ENCODE measurements around the gene CAPN11.

Gene CAPN11

GRCh38 chr6:44217332-44218143, 58.9 kb downstream of the CAPN11 start:
- DNase-seq, result no peak

DNA sequence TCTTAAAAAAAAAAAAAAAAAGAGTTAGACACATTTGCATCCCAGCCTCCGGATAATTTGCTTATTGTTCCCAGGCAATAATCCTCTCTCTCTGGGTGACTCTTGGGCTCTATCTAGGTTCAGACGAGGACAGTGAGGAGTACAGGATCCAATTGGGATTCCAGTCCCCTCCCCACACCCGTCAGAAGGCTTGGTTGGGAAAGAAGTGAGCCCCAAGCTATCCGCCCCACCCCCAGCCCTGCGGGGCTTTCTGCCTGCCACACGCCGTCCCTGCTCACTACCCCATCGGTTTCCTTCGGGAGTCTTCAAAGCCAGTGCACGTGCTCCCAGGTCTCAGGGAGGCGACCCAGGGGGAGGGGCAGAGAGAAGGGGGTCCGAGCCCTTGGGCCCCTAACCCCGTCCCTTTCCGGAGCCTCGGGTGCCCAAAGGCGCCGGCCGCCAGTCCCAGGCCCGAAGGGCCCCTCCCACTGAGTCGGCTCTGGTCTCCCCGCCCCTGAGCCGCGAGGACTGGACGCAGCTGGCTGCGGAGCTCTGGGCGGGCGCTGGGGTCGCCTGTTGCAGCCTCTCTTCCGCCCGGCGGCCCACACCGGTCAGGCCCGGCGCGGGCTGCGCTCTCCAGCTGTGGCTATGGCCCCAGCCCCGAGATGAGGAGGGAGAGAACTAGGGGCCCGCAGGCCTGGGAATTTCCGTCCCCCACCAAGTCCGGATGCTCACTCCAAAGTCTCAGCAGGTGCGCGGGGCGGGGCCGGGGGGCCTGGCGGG, 60.6 kb downstream of the CAPN11 start:
- DNase-seq, result peak in 1 of 2 experiments; percentile 16

DNA sequence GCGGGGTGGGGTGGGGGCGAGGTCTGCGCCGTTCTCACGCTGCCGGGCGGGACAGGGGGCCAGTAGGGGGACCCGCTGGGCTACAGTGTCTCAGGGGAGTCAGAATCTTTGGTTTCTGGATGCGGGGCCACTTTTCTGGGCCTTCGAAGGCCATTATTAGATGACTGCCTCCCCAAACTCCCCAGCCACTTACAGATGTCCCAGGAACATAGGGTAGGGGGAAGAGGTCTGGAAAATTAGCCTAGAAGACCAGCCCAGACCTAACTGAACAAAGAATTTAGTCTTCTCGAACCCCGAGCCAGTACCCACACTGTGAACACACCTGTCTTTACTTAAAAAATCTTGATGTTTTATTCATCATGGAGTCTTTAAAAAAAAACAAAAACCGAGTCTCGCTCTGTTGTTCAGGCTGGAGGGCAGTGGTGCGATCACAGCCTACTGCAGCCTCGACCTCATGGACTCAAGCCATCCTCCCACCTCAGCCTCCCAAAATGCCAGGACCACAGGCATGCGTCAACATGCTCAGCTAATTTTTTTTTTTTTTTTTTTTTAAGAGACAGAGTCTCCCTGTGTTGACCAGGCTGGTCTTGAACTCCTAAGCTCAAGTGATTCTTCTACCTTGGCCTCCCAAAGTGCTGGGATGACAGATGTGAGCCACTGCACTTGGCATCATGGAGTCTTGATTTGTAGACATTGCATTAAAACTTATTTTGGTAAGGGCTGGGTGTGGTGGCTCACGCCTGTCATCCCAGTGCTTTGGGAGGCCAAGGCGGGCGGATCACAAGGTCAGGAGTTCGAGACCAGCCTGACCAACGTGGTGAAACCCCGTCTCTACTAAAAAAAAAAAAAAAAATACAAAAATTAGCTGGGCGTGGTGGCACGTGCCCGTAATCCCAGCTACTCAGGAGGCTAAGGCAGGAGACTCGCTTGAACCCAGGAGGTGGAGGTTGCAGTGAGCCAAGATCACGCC, 61.5 kb downstream of the CAPN11 start:
- DNase-seq, result no peak

DNA sequence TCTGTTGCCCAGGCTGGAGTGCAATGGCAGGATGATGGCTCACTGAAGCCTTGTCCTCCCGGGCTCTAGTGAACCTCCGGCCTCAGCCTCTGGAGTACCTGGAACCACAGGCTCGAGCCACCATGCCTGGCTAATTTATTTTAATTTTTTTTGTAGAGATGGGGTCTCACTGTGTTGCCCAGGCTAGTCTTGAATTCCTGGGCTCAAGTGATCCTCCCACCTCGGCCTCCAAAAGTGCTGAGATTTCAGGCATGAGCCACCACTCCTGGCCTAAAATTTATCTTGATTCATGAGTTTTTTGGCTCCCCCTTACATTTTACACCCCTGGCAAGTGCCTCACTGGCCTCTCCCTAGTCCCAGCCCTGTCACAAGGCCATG, 62.3 kb downstream of the CAPN11 start:
- DNase-seq, result no peak

GRCh38 chr6:44221291-44221960, 62.8 kb downstream of the CAPN11 start:
- DNase-seq, result peak; percentile 58 to 59

DNA sequence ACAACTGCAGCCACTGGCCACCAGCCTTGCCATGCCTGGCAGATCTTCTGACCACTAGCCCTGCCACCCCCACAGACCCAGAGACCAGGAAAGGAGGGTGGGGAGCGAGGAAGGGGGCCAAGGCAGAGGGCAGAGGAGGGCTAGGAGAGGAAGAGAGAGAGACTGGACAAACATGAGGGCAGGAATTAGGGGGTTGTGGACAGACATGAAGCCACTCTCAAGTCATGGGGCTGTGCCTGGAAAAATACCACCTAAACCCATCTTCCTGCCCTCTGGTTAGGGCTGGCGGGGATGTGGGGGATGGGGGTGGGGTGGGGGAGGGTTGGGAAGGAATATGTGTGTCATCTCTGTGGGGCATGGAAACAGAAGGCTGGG, 63.3 kb downstream of the CAPN11 start:
- DNase-seq, result no peak

DNA sequence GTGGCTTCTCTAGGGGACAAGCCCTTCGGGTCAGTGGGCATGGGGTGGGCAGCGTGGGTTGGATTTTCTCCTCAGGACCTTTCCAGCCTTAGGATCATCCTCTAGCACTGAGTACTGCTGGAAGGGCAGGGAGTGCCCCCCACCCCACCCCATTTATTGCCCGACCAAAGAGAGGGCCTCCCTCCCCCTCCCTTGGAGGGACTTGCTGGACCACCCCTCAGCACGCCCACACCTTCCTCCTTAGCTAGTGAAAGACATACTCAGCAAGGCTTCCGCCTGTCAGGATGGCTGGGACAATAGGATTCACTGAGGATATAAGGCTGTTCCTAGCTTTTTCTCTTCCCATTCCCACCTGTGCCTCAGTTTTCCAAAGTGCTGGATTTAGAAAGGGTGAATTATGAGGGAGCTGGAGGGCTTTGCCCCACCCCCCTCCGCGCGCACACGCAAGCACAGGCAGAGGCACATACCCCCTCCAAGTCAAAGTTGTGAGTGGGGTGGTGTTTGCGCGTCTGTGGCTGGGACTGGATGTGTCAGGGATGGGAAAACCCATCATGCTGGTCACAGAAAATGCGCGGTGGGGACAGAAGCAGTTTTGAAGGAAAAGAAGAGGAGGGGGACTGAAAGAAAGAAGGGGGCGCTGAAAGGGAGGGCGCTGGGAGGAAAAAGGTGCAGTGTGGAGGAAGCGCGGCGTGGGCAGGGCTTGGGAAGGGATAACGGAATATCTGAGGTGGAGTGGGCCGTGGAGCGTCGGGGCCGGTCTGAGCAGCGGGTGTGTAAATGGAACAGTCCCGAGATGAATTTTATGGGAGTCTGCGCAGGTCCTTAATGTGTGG, 64.1 kb downstream of the CAPN11 start:
- peak in 1 of 2 experiments; percentile 10 for DNase-seq

- peak; percentile 81 to 88 for DNase-seq
Measured at GRCh38 chr6:44223319-44224028, 64.9 kb downstream of the CAPN11 start, which contains the start of gene SLC29A1. SLC29A1 (plus strand) TSS chr6:44223595; CDS start chr6:44227314, 3,719 bp downstream.

DNA sequence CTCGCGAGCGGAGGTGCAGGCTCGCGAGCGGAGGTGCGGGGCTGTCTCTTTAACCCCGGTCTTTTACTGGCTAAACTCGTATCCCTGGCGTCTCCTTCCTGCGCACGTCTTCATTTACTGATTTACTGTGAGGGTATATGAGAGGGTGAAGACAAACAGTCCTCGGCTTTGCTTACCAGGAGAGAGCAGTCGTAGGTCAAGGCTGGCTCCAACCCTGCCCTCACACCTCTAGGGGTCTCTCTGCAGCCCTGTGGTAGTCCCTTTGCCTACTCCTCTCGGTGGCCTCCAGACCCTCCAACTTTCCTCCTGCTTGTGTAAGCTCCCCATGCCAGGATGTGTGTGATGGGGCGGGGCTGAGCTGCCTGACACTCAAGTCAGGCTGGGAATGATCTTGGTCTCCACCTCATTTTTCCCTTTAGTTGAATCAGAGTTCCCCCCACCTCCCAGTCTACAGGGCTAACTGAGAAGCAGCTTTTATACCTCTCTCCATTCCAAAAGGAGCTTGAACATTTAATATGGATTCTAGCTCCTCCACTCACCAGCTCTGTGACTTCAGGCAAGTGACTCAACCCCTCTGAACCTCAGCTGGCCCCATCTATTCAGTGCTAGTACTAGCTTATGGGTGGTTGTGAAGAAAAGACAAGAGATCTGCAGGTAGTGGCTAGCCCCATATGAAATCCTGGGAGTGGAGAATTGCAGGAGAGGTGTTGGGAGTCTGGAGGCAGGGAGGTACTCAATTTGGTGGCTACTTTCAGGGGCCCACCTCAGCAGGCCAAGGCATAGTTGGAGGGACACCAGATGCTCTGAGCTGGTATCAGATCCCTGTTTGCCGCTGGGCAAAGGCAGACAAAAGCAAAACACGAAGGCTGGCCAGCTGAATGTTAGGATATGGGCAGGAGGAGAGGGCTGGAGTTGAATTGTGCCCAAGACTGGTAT, 65.7 kb downstream of the CAPN11 start:
- DNase-seq, result no peak

DNA sequence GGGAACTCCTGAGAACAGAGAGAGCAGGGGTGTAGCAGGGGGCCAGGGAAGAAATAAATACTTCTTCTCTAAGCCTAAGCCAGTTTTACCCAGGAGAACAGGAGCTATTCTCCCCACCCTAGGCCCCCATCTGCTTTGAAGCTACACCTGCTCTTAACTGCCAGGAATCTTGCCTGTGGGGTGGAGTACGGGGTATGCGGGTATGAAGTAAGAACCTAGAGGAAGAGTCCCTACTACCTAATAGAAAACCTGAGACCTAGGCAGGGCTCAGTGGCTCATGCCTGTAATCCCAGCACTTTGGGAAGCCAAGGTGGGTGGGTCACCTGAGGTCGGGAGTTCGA, 66.3 kb downstream of the CAPN11 start:
- no peak for DNase-seq

DNA sequence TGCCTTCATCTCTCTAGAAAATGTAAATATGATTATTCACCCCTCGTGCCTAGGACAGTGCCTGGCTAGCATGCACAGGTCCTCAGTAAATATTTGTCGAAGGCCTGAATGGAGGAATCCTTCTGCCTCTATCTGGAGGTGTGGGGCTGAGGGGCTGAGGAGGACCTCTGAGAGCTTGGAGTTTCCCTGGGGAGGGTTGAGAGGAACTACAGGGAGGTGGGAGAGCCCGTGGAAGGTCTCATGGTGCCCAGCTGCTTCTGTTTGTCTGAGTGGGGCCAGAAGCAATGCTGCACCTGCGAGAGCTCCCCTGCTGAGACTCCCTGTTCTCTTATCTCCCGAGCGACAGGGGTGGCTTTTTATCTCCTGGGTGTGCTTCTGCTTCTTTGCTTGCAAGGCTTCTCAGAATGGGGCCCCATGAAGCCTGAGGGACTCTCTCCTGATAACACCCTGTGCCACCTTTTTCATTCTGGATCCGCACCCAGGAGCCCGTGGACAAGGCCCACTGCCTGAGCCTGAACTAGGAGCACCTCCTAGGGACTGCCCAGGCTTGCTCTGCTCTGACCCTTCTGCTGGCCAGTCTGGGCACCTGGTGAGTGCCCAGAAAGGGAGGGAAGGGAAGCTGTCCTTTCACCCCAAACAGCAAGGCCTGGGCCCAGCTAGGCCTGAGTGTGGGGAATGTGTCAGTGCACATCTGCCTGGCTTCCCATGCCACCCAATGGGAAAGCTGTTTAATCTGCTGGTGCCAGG, 67.1 kb downstream of the CAPN11 start:
- no peak for DNase-seq

DNA sequence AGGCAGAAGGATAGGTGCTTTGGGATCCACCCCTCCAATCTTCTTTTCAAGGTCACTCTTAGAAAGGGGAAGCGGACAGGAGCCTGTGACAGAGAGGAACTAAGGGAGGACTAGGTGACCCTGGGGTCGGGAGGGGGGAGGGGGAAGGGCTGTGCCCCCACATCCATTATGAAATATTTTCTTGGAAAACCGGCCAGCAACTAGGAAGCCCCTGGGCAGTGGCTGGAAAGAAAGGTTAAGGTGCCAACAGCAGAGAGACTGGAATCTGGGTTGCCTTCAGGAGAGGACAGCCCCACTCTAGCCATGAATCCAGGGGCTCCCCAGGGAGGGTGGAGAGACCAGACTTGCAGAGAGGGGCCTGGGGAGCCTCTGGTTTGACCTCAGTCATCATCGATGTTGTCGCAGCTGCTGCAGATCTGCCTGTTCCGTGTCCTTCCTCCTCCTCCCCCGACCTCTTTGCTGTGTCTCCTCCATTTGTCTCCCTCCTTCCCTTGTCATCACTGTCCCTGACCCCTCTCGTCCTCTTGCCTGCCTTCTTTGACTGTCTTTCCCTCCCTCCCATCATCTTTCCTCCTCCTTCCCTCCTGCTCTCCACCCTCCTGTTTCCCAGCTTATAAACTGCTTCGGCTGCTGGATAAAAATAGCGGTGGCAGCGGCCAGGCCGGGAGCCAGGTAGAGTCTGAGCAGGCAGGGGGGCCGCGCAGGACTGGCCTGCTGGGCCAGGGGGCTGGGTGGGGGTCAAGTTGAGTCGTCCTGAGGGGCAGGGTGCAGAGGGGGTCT, 67.9 kb downstream of the CAPN11 start:
- no peak for DNase-seq

- no peak for DNase-seq
Measured at GRCh38 chr6:44227148-44227793, 68.7 kb downstream of the CAPN11 start.

DNA sequence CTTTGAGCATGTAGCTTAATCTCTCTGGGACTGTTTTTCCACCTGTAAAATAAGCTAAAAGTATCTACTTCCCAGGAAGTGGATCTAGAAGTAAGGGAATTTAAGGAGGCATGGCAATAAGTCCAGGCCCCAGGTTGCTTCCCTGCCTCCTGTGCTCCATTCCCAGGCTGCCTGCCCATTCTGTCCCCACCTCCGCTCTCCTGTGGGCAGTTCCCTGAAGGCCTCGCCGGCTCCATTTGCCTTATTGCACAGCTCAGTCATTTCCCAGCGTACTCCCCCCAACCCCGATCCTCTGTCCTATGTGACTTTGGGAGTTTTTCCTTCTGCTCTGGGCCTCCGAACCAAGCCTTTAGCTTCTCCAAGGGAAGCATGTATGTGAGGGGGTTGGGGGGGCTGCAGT, 69.4 kb downstream of the CAPN11 start:
- DNase-seq, result no peak

GRCh38 chr6:44228433-44228832, 69.8 kb downstream of the CAPN11 start:
- DNase-seq, result no peak

- DNase-seq, result no peak
Measured at GRCh38 chr6:44228836-44229235, 70.2 kb downstream of the CAPN11 start.

GRCh38 chr6:44229376-44230033, 70.9 kb downstream of the CAPN11 start:
- no peak for DNase-seq

All from stimulated activated CD4-positive, alpha-beta T cell treated with anti-CD3 and anti-CD28 coated beads, Interleukin-4, amount 100 ng/mL, for 4 hours (primary cell).